ENCODE results near the gene FLVCR2. TPM values are rescaled to one million over a fixed set of nuclear protein-coding genes. Genes with fewer than 3 reads are reported as not detected.

Gene FLVCR2
- total RNA-seq, 1 donor from 2014 or later = 50.6 TPM

- TF ChIP-seq CTCF (IDR thresholded peaks at IDR 0.05; ENCODE audit: unreplicated experiment) = no peak
- no peak overlapping the region for H3K27ac Mint-ChIP-seq (ENCODE audit: unreplicated experiment)
- peaks cover 4% of the 10 kb centered on the region for H3K27me3 Mint-ChIP-seq (ENCODE audit: unreplicated experiment)
- no peak overlapping the region for H3K4me3 Mint-ChIP-seq (ENCODE audit: unreplicated experiment)
- H3K9me3 Mint-ChIP-seq (ENCODE audit: unreplicated experiment) = no peaks in the 10 kb centered on the region
- no peak for DNase-seq (ENCODE audit: low spot score)
- peaks cover 5% of the 10 kb centered on the region for H3K4me1 Mint-ChIP-seq (ENCODE audit: unreplicated experiment)
- H3K36me3 Mint-ChIP-seq (ENCODE audit: low read depth, unreplicated experiment) = no peaks in the 10 kb centered on the region
Observed at GRCh38 chr14:75540479-75540851, 38.0 kb upstream of the FLVCR2 start.

GRCh38 chr14:75542588-75543091 is 35.8 kb upstream of the FLVCR2 start:
- TF ChIP-seq CTCF (IDR thresholded peaks at IDR 0.05; ENCODE audit: unreplicated experiment) = no peak
- DNase-seq (ENCODE audit: low spot score) = no peak
- Mint-ChIP-seq H3K27me3 (ENCODE audit: unreplicated experiment) (peaks cover 4% of the 10 kb centered on the region), H3K9me3 (ENCODE audit: unreplicated experiment) (no peaks in the 10 kb centered on the region), H3K4me1 (ENCODE audit: unreplicated experiment) (peaks cover 5% of the 10 kb centered on the region), H3K36me3 (ENCODE audit: low read depth, unreplicated experiment) (no peaks in the 10 kb centered on the region), H3K27ac (ENCODE audit: unreplicated experiment) (no peak overlapping the region), H3K4me3 (ENCODE audit: unreplicated experiment) (no peak overlapping the region)

- Mint-ChIP-seq H3K36me3 (ENCODE audit: low read depth, unreplicated experiment) (no peaks in the 10 kb centered on the region), H3K27me3 (ENCODE audit: unreplicated experiment) (peaks cover 4% of the 10 kb centered on the region), H3K9me3 (ENCODE audit: unreplicated experiment) (no peaks in the 10 kb centered on the region), H3K4me1 (ENCODE audit: unreplicated experiment) (peaks cover 5% of the 10 kb centered on the region), H3K4me3 (ENCODE audit: unreplicated experiment) (no peak overlapping the region), H3K27ac (ENCODE audit: unreplicated experiment) (no peak overlapping the region)
- DNase-seq (ENCODE audit: low spot score) = no peak
- TF ChIP-seq CTCF (IDR thresholded peaks at IDR 0.05; ENCODE audit: unreplicated experiment) = no peak
Observed at GRCh38 chr14:75543253-75543652, 35.2 kb upstream of the FLVCR2 start.

GRCh38 chr14:75543786-75544185 is 34.6 kb upstream of the FLVCR2 start:
- H3K4me3 Mint-ChIP-seq (ENCODE audit: unreplicated experiment) = no peak overlapping the region
- H3K27ac Mint-ChIP-seq (ENCODE audit: unreplicated experiment) = no peak overlapping the region
- H3K9me3 Mint-ChIP-seq (ENCODE audit: unreplicated experiment) = no peaks in the 10 kb centered on the region
- H3K27me3 Mint-ChIP-seq (ENCODE audit: unreplicated experiment) = peaks cover 4% of the 10 kb centered on the region
- H3K4me1 Mint-ChIP-seq (ENCODE audit: unreplicated experiment) = peaks cover 5% of the 10 kb centered on the region
- DNase-seq (ENCODE audit: low spot score) = no peak
- no peak for TF ChIP-seq CTCF (IDR thresholded peaks at IDR 0.05; ENCODE audit: unreplicated experiment)
- H3K36me3 Mint-ChIP-seq (ENCODE audit: low read depth, unreplicated experiment) = no peaks in the 10 kb centered on the region

- Mint-ChIP-seq H3K4me3 (ENCODE audit: unreplicated experiment) (no peak overlapping the region), H3K36me3 (ENCODE audit: low read depth, unreplicated experiment) (no peaks in the 10 kb centered on the region), H3K4me1 (ENCODE audit: unreplicated experiment) (peaks cover 5% of the 10 kb centered on the region), H3K27me3 (ENCODE audit: unreplicated experiment) (peaks cover 5% of the 10 kb centered on the region), H3K27ac (ENCODE audit: unreplicated experiment) (no peak overlapping the region), H3K9me3 (ENCODE audit: unreplicated experiment) (no peaks in the 10 kb centered on the region)
- no peak for TF ChIP-seq CTCF (IDR thresholded peaks at IDR 0.05; ENCODE audit: unreplicated experiment)
- no peak for DNase-seq (ENCODE audit: low spot score)
Observed at GRCh38 chr14:75545907-75546306, 32.5 kb upstream of the FLVCR2 start.
